A673 (cell line): Measurements from ENCODE around the gene PRKG1. TPM values are rescaled to one million over a fixed set of nuclear protein-coding genes. Genes with fewer than 3 reads are reported as not detected.

Experiments
- BruUV-seq: library from RNA; stranded (reverse); fragments of 400-500 nt; replicated peaks from 2 replicates; lab custom pipeline; 2021; lab: Mats Ljungman, UMichigan
- CTCF ChIA-PET: fragments of 300-600 bp; sonication (Branson Sonifier 250); formaldehyde crosslinking; loops from one replicate; lab custom pipeline; 2022; ENCODE audit warnings: antibody characterized with exemption; lab: Charles Lee
- POLR2A ChIA-PET: fragments of 300-600 bp; sonication (Branson Sonifier 250); formaldehyde crosslinking; loops from one replicate; lab custom pipeline; 2022; ENCODE audit warnings: antibody characterized with exemption; ENCODE audit not compliant: low non-redundant PET; lab: Charles Lee
- DNase-seq: peaks from one replicate; pipeline ENCODE4 v3.0.0-alpha.2; 2015; ENCODE audit warnings: low spot score
- H3K27ac ChIP-seq: fragments of 200-600 bp; sonication (generic); 2 replicates; pipeline ENCODE4 v1.5.1; 2016; ENCODE audit warnings: mixed run types, low read depth, mild to moderate bottlenecking, mixed read lengths, antibody characterized with exemption, low read length; ENCODE audit not compliant: poor library complexity, severe bottlenecking
- H3K27me3 ChIP-seq: fragments of 200-600 bp; sonication (generic); replicated peaks from 2 replicates; pipeline ENCODE4 v1.6.1; 2017; ENCODE audit warnings: mixed run types, low read depth, mild to moderate bottlenecking, mixed read lengths, antibody characterized with exemption, low read length; ENCODE audit not compliant: insufficient read depth, poor library complexity
- H3K36me3 ChIP-seq: fragments of 200-600 bp; sonication (generic); 2 replicates; pipeline ENCODE4 v1.6.1; 2016; ENCODE audit warnings: mixed run types, mild to moderate bottlenecking, mixed read lengths, antibody characterized with exemption, low read length; ENCODE audit not compliant: insufficient read depth, poor library complexity, severe bottlenecking
- H3K4me1 ChIP-seq: fragments of 200-600 bp; sonication (generic); 2 replicates; pipeline ENCODE4 v1.6.1; 2017; ENCODE audit warnings: mixed run types, mild to moderate bottlenecking, mixed read lengths, antibody characterized with exemption, low read length; ENCODE audit not compliant: insufficient read depth, poor library complexity, severe bottlenecking
- H3K4me3 ChIP-seq: fragments of 200-600 bp; sonication (generic); 2 replicates; pipeline ENCODE4 v1.5.1; 2016; ENCODE audit warnings: low read depth, mixed run types, mild to moderate bottlenecking, mixed read lengths, low read length; ENCODE audit not compliant: poor library complexity, severe bottlenecking
- H3K9me3 ChIP-seq: fragments of 200-600 bp; sonication (generic); 2 replicates; pipeline ENCODE4 v1.6.1; 2016; ENCODE audit warnings: mixed run types, low read depth, mild to moderate bottlenecking, mixed read lengths, antibody characterized with exemption, low read length; ENCODE audit not compliant: poor library complexity, severe bottlenecking
- CTCF ChIP-seq: fragments of 300-800, 200-600 bp; sonication (generic); conservative IDR thresholded peaks from 2 replicates; pipeline ENCODE4 v1.5.1; 2017; ENCODE audit warnings: low read depth, mild to moderate bottlenecking, antibody characterized with exemption, low read length, moderate library complexity, mixed read lengths
- EZH2 ChIP-seq: fragments of 200-600 bp; sonication (generic); IDR thresholded peaks from 2 replicates; pipeline ENCODE4 v1.6.1; 2017; ENCODE audit warnings: borderline replicate concordance, low read depth, mild to moderate bottlenecking, mixed read lengths, antibody characterized with exemption, low read length; ENCODE audit not compliant: poor library complexity, severe bottlenecking
- intact Hi-C: fragments of 100-400 bp; cut with micrococcal nuclease; formaldehyde crosslinking; loops from one replicate; pipeline ENCODE4 v1.10.0; 2022; ENCODE audit not compliant: unreplicated experiment
- total RNA-seq: library from RNA; stranded (reverse); gene quantifications from 2 replicates; pipeline ENCODE4 v1.2.3, GENCODE V29; 2021

Gene PRKG1
- total RNA-seq, 1 experiment from 2014 or later: 0.58 TPM

- Histone ChIP-seq H3K27me3 (peaks cover 2% of the 10 kb centered on the region), H3K9me3 (no peaks in the 10 kb centered on the region), H3K4me1 (no peaks in the 10 kb centered on the region), H3K36me3 (no peaks in the 10 kb centered on the region), H3K4me3 (no peak overlapping the region), H3K27ac (no peak overlapping the region)
- ChIA-PET POLR2A (no interaction called here), CTCF (no interaction called here)
- no TSS peak for BruUV-seq
- DNase-seq: no peak
- TF ChIP-seq EZH2: no peak
- no peak for TF ChIP-seq CTCF
- intact Hi-C loops: loop anchor here (5.0 kb wide), 2 partner anchors 50 to 950 kb away; no protein-coding TSS in a partner anchor
Observed at GRCh38 chr10:51956822-51957221, 882.5 kb downstream of the PRKG1 start.

GRCh38 chr10:51960494-51960895 lies 886.2 kb downstream of the PRKG1 start:
- DNase-seq: peak; percentile 52
- ChIA-PET CTCF (no interaction called here), POLR2A (no interaction called here)
- H3K27ac ChIP-seq: no peak overlapping the region
- H3K9me3 ChIP-seq: no peaks in the 10 kb centered on the region
- peaks cover 5% of the 10 kb centered on the region for H3K27me3 ChIP-seq
- no peaks in the 10 kb centered on the region for H3K4me1 ChIP-seq
- intact Hi-C loops: loop anchor here (2.0 to 10.0 kb wide), 3 partner anchors 254 to 898 kb away; no protein-coding TSS in a partner anchor
- no TSS peak for BruUV-seq
- no peaks in the 10 kb centered on the region for H3K36me3 ChIP-seq
- TF ChIP-seq CTCF (peak; percentile 63), EZH2 (no peak)
- no peak overlapping the region for H3K4me3 ChIP-seq

- no peak overlapping the region for H3K27ac ChIP-seq
- H3K4me1 ChIP-seq: no peaks in the 10 kb centered on the region
- H3K27me3 ChIP-seq: peaks cover 5% of the 10 kb centered on the region
- no TSS peak for BruUV-seq
- no peak for DNase-seq
- POLR2A ChIA-PET: no interaction called here
- TF ChIP-seq EZH2 (no peak), CTCF (no peak)
- CTCF ChIA-PET: no interaction called here
- H3K4me3 ChIP-seq: no peak overlapping the region
- intact Hi-C loops: loop anchor here (2.0 to 10.0 kb wide), 3 partner anchors 253 to 899 kb away; no protein-coding TSS in a partner anchor
- no peaks in the 10 kb centered on the region for H3K36me3 ChIP-seq
- no peaks in the 10 kb centered on the region for H3K9me3 ChIP-seq
Observed at GRCh38 chr10:51961401-51961800, 887.1 kb downstream of the PRKG1 start.
